Neural progenitor cell (in vitro differentiated cells): ENCODE results near the gene SPTBN5. TPM values are rescaled to one million over a fixed set of nuclear protein-coding genes. Genes with fewer than 3 reads are reported as not detected.

Experiments used
- DNase-seq: peaks from one replicate; pipeline ENCODE4 v3.0.0-alpha.2; 2016; ENCODE audit warnings: low spot score
- H2AFZ ChIP-seq: fragments of 200-600 bp; sonication (generic); replicated peaks from 2 replicates; pipeline ENCODE4 v1.6.1; 2016; ENCODE audit warnings: antibody characterized with exemption
- H3F3A ChIP-seq: fragments of 200-600 bp; sonication (generic); 2 replicates; pipeline ENCODE4 v1.6.1; 2016; ENCODE audit warnings: antibody characterized with exemption, low read depth
- H3K27ac ChIP-seq: fragments of 200-600 bp; sonication (generic); 2 replicates; pipeline ENCODE4 v1.5.1; 2016; ENCODE audit warnings: mild to moderate bottlenecking
- H3K27me3 ChIP-seq: fragments of 200-600 bp; sonication (generic); 2 replicates; pipeline ENCODE4 v1.6.1; 2016; ENCODE audit warnings: mild to moderate bottlenecking, moderate library complexity
- H3K36me3 ChIP-seq: fragments of 200-600 bp; sonication (generic); 2 replicates; pipeline ENCODE4 v1.5.1; 2016
- H3K4me1 ChIP-seq: fragments of 200-600 bp; sonication (generic); 2 replicates; pipeline ENCODE4 v1.6.1; 2016; ENCODE audit warnings: mixed run types
- H3K4me2 ChIP-seq: fragments of 200-600 bp; sonication (generic); 2 replicates; pipeline ENCODE4 v1.6.1; 2016
- H3K4me3 ChIP-seq: fragments of 200-600 bp; sonication (generic); 2 replicates; pipeline ENCODE4 v1.5.1; 2016
- H3K79me2 ChIP-seq: fragments of 200-600 bp; sonication (generic); 2 replicates; pipeline ENCODE4 v1.6.1; 2016; ENCODE audit warnings: low read depth
- H3K9ac ChIP-seq: fragments of 200-600 bp; sonication (generic); 2 replicates; pipeline ENCODE4 v1.6.1; 2016
- H3K9me3 ChIP-seq: fragments of 200-600 bp; sonication (generic); 2 replicates; pipeline ENCODE4 v1.5.1; 2016; ENCODE audit warnings: low read depth
- H4K20me1 ChIP-seq: fragments of 200-600 bp; sonication (generic); 2 replicates; pipeline ENCODE4 v1.6.1; 2016; ENCODE audit warnings: low read depth
- H3K27ac Mint-ChIP-seq: 3 replicates; pipeline ENCODE4 v1.8.0; 2021; ENCODE audit warnings: mixed read lengths
- H3K27me3 Mint-ChIP-seq: 2 replicates; pipeline ENCODE4 v1.8.0; 2022; ENCODE audit warnings: low read depth, mild to moderate bottlenecking, inconsistent platforms, moderate library complexity, mixed read lengths; ENCODE audit not compliant: insufficient read depth
- H3K36me3 Mint-ChIP-seq: 3 replicates; pipeline ENCODE4 v1.8.0; 2021; ENCODE audit warnings: mixed read lengths
- H3K4me1 Mint-ChIP-seq: 3 replicates; pipeline ENCODE4 v1.8.0; 2021; ENCODE audit warnings: mixed read lengths
- H3K4me3 Mint-ChIP-seq: 3 replicates; pipeline ENCODE4 v1.8.0; 2021; ENCODE audit warnings: mild to moderate bottlenecking, moderate library complexity, mixed read lengths
- H3K9me3 Mint-ChIP-seq: 3 replicates; pipeline ENCODE4 v1.8.0; 2020; ENCODE audit warnings: mixed read lengths
- EZH2 ChIP-seq: fragments of 200-600 bp; sonication (generic); IDR thresholded peaks from 2 replicates; pipeline ENCODE4 v1.6.1; 2017; ENCODE audit warnings: antibody characterized with exemption, mild to moderate bottlenecking, moderate library complexity
- EZH2phosphoT487 ChIP-seq: fragments of 200-600 bp; sonication (generic); IDR thresholded peaks from 2 replicates; pipeline ENCODE4 v1.6.1; 2017; ENCODE audit warnings: antibody characterized with exemption
- total RNA-seq: library from RNA; depleted of rRNA; stranded (reverse); fragments of >200 nt; gene quantifications from 2 replicates; pipeline ENCODE4 v1.2.3, GENCODE V29; 2015; ENCODE audit warnings: low replicate concordance
- TF ChIP-seq, protein P1 (sequence below): fragments of 200-600 bp; sonication (generic); IDR thresholded peaks from 2 replicates; pipeline ENCODE4 v1.5.1; 2017; ENCODE audit warnings: antibody characterized with exemption, mild to moderate bottlenecking

The SPTBN5 gene
- total RNA-seq, 1 donor from 2014 or later, result not detected

DNA sequence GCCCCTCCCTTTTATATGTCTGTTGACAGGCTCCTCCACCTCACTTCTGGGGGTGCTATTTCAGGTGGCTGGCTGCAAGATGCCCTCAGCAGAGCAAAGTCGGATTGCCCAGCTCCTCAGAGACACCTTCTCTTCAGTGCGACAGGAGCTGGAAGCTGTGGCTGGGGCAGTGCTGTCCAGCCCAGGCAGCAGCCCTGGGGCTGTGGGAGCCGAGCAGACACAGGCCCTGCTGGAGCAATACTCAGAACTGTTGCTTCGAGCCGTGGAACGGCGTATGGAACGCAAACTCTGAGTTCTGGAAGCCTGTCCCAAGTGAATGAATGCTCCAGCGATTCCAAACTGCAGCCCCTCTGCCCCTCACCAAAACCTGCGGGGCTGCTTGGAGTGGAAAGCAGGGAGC, 68.7 kb downstream of the SPTBN5 start:
- Histone ChIP-seq H3K79me2 (peaks cover 8% of the 10 kb centered on the region), H3K9ac (no peak overlapping the region), H4K20me1 (no peaks in the 10 kb centered on the region), H3K4me1 (peaks cover 7% of the 10 kb centered on the region), H3K4me2 (no peak overlapping the region), H3K4me3 (no peak overlapping the region), H3K9me3 (no peaks in the 10 kb centered on the region), H3K36me3 (no peaks in the 10 kb centered on the region), H3K27me3 (peaks cover 10% of the 10 kb centered on the region), H2AFZ (no peak overlapping the region), H3F3A (peaks cover 6% of the 10 kb centered on the region), H3K27ac (no peak overlapping the region)
- peak overlapping the region; percentile 28 for H3K4me3 Mint-ChIP-seq
- TF ChIP-seq, protein P1, sequence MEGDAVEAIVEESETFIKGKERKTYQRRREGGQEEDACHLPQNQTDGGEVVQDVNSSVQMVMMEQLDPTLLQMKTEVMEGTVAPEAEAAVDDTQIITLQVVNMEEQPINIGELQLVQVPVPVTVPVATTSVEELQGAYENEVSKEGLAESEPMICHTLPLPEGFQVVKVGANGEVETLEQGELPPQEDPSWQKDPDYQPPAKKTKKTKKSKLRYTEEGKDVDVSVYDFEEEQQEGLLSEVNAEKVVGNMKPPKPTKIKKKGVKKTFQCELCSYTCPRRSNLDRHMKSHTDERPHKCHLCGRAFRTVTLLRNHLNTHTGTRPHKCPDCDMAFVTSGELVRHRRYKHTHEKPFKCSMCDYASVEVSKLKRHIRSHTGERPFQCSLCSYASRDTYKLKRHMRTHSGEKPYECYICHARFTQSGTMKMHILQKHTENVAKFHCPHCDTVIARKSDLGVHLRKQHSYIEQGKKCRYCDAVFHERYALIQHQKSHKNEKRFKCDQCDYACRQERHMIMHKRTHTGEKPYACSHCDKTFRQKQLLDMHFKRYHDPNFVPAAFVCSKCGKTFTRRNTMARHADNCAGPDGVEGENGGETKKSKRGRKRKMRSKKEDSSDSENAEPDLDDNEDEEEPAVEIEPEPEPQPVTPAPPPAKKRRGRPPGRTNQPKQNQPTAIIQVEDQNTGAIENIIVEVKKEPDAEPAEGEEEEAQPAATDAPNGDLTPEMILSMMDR, result no peak
- TF ChIP-seq EZH2 (no peak), EZH2phosphoT487 (no peak)
- peaks cover 8% of the 10 kb centered on the region for H3K27me3 Mint-ChIP-seq
- peaks cover 9% of the 10 kb centered on the region for H3K36me3 Mint-ChIP-seq
- no peak overlapping the region for H3K27ac Mint-ChIP-seq
- DNase-seq, result no peak
- peaks cover 19% of the 10 kb centered on the region for H3K4me1 Mint-ChIP-seq
- H3K9me3 Mint-ChIP-seq, result no peaks in the 10 kb centered on the region

DNA sequence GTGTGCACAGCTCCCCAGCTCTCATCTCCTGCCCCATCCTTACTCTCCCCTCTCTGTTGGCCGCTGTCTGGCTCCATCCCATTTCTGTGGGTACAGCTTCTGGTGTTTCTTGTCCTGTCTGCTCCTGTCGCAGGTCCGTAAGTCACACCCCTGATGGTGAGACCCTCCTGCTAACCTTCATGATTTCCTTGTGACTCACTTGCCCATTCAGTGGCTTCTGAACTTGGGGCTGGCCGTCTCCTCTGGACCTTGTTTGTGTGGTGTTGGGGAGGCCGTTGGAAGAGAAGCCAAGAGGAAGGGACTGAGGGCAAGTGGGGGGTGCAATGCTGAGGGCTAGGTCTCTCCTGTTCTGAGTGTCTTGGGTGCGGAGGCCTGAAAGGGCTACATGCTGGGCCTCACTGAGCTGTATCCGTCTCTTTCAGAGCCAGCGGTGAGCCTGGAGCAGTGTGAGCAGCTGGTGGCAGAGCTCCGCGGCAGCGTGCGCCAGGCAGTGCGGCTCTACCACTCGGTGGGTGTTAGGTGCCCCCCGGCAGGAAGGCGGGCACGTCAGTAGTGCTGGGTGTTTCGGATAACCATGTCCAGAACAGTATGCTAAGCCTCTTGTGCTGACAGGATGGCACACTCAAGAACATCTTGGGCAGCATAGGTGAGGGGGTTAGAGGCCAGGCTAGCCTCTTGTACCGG, 69.6 kb downstream of the SPTBN5 start:
- peaks cover 7% of the 10 kb centered on the region for H3K4me1 ChIP-seq
- Mint-ChIP-seq H3K4me1 (peaks cover 14% of the 10 kb centered on the region), H3K36me3 (peaks cover 12% of the 10 kb centered on the region), H3K4me3 (no peak overlapping the region), H3K9me3 (no peaks in the 10 kb centered on the region), H3K27ac (no peak overlapping the region), H3K27me3 (peaks cover 8% of the 10 kb centered on the region)
- H3K79me2 ChIP-seq, result peaks cover 7% of the 10 kb centered on the region
- no peaks in the 10 kb centered on the region for H3K36me3 ChIP-seq
- H3K27me3 ChIP-seq, result peaks cover 10% of the 10 kb centered on the region
- peaks cover 6% of the 10 kb centered on the region for H3F3A ChIP-seq
- no peaks in the 10 kb centered on the region for H4K20me1 ChIP-seq
- H3K27ac ChIP-seq, result no peak overlapping the region
- no peak for DNase-seq
- H3K4me3 ChIP-seq, result no peak overlapping the region
- no peak overlapping the region for H3K4me2 ChIP-seq
- TF ChIP-seq EZH2 (no peak), EZH2phosphoT487 (no peak)
- TF ChIP-seq, protein P1, result no peak
- H2AFZ ChIP-seq, result no peak overlapping the region
- H3K9me3 ChIP-seq, result no peaks in the 10 kb centered on the region
- no peak overlapping the region for H3K9ac ChIP-seq

GRCh38 chr15:41823502-41823901, 70.4 kb downstream of the SPTBN5 start:
- H2AFZ ChIP-seq, result no peak overlapping the region
- TF ChIP-seq EZH2 (no peak), EZH2phosphoT487 (no peak)
- TF ChIP-seq, protein P1, result no peak
- Mint-ChIP-seq H3K4me3 (no peak overlapping the region), H3K4me1 (peaks cover 9% of the 10 kb centered on the region), H3K9me3 (no peaks in the 10 kb centered on the region), H3K27me3 (peaks cover 8% of the 10 kb centered on the region), H3K36me3 (peaks cover 17% of the 10 kb centered on the region), H3K27ac (no peak overlapping the region)
- H3K9ac ChIP-seq, result no peak overlapping the region
- H4K20me1 ChIP-seq, result no peaks in the 10 kb centered on the region
- H3K4me3 ChIP-seq, result no peak overlapping the region
- no peaks in the 10 kb centered on the region for H3K36me3 ChIP-seq
- no peak overlapping the region for H3K27ac ChIP-seq
- no peaks in the 10 kb centered on the region for H3K9me3 ChIP-seq
- DNase-seq, result no peak
- H3F3A ChIP-seq, result peaks cover 6% of the 10 kb centered on the region
- peaks cover under 1% of the 10 kb centered on the region for H3K79me2 ChIP-seq
- peaks cover 10% of the 10 kb centered on the region for H3K27me3 ChIP-seq
- peaks cover 7% of the 10 kb centered on the region for H3K4me1 ChIP-seq
- H3K4me2 ChIP-seq, result no peak overlapping the region
